Endometrial microvascular endothelial cells (primary cell): ENCODE measurements around the gene KNTC1. TPM values are rescaled to one million over a fixed set of nuclear protein-coding genes. Genes with fewer than 3 reads are reported as not detected.

Experiments used
- in situ Hi-C: cut with HindIII; loops from 2 replicates; pipeline ENCODE4 v1.10.0; 2017; ENCODE audit warnings: low sequenced_read_pairs, low pct_unique_long_range_greater_than_20kb; ENCODE audit errors: inconsistent ontology term
- total RNA-seq: library from RNA; depleted of rRNA; stranded (reverse); fragments of >200 nt; gene quantifications from one replicate; pipeline ENCODE4 v1.2.3, GENCODE V29; 2015; ENCODE audit errors: inconsistent ontology term

The KNTC1 gene
- total RNA-seq, 1 donor from 2014 or later, result 30.0 TPM

GRCh38 chr12:122669397-122670070 lies 142.5 kb downstream of the KNTC1 start:
- in situ Hi-C loops, result no loop called here

GRCh38 chr12:122672515-122672914 lies 145.5 kb downstream of the KNTC1 start:
- in situ Hi-C loops, result no loop called here

Other genes starting within 250 kb of the KNTC1 start
- gene CLIP1, start 104.6 kb upstream of the KNTC1 start, total RNA-seq, result 31.7 TPM
- 16.9 TPM for gene ZCCHC8, start 26.3 kb upstream of the KNTC1 start, total RNA-seq
- gene RSRC2, start 313 bp upstream of the KNTC1 start, total RNA-seq, result 21.9 TPM
- gene HCAR2, start 176.1 kb downstream of the KNTC1 start, total RNA-seq, result not detected
- gene HCAR3, start 189.6 kb downstream of the KNTC1 start, total RNA-seq, result not detected
- under 0.01 TPM for gene HCAR1, start 203.6 kb downstream of the KNTC1 start, total RNA-seq
- 35.9 TPM for gene DENR, start 225.6 kb downstream of the KNTC1 start, total RNA-seq
- not detected for gene CCDC62, start 247.3 kb downstream of the KNTC1 start, total RNA-seq